H9 (cell line): Measurements from ENCODE around the gene OR56B1. TPM values are rescaled to one million over a fixed set of nuclear protein-coding genes. Genes with fewer than 3 reads are reported as not detected.

Experiments used
- DNase-seq: peaks from one replicate; pipeline ENCODE4 v3.0.0-alpha.2; 2017
- H2AFZ ChIP-seq: one replicate; pipeline ENCODE4 v1.6.1; 2013; ENCODE audit warnings: mild to moderate bottlenecking, low read length, control low read depth, moderate library complexity
- H2AK5ac ChIP-seq: 2 replicates; pipeline ENCODE4 v1.6.1; 2013; ENCODE audit warnings: low read length, control low read depth, mixed read lengths; ENCODE audit not compliant: insufficient read length
- H2BK120ac ChIP-seq: one replicate; pipeline ENCODE4 v1.6.1; 2013; ENCODE audit warnings: low read depth, mild to moderate bottlenecking, low read length, control low read depth, inconsistent platforms; ENCODE audit not compliant: poor library complexity, severe bottlenecking
- H2BK12ac ChIP-seq: 2 replicates; pipeline ENCODE4 v1.6.1; 2013; ENCODE audit warnings: low read length, control low read depth, mixed read lengths, low read depth; ENCODE audit not compliant: insufficient read length
- H2BK15ac ChIP-seq: 2 replicates; pipeline ENCODE4 v1.6.1; 2013; ENCODE audit warnings: low read depth, low read length, control low read depth
- H2BK20ac ChIP-seq: one replicate; pipeline ENCODE4 v1.6.1; 2013; ENCODE audit warnings: low read depth, mild to moderate bottlenecking, low read length, control low read depth, inconsistent platforms; ENCODE audit not compliant: poor library complexity, severe bottlenecking
- H2BK5ac ChIP-seq: 2 replicates; pipeline ENCODE4 v1.6.1; 2013; ENCODE audit warnings: low read length, control low read depth, mixed read lengths; ENCODE audit not compliant: insufficient read length
- H3K14ac ChIP-seq: 2 replicates; pipeline ENCODE4 v1.6.1; 2013; ENCODE audit warnings: low read length, control low read depth; ENCODE audit not compliant: insufficient read depth
- H3K18ac ChIP-seq: 2 replicates; pipeline ENCODE4 v1.6.1; 2013; ENCODE audit warnings: low read depth, mild to moderate bottlenecking, mixed read lengths, low read length, control low read depth; ENCODE audit not compliant: insufficient read length
- H3K23ac ChIP-seq: 2 replicates; pipeline ENCODE4 v1.6.1; 2013; ENCODE audit warnings: low read length, control low read depth, mixed read lengths, low read depth; ENCODE audit not compliant: insufficient read length
- H3K23me2 ChIP-seq: 2 replicates; pipeline ENCODE4 v1.6.1; 2013; ENCODE audit warnings: low read depth, mild to moderate bottlenecking, mixed read lengths, low read length, control low read depth; ENCODE audit not compliant: insufficient read length, poor library complexity, severe bottlenecking
- H3K27ac ChIP-seq: 2 replicates; pipeline ENCODE4 v1.5.1; 2013; ENCODE audit warnings: low read length, control low read depth, mixed read lengths, low read depth; ENCODE audit not compliant: insufficient read length
- H3K27me3 ChIP-seq: 2 replicates; pipeline ENCODE4 v1.6.1; 2013; ENCODE audit warnings: low read length, control low read depth, inconsistent platforms; ENCODE audit not compliant: insufficient read depth
- H3K4ac ChIP-seq: 2 replicates; pipeline ENCODE4 v1.6.1; 2013; ENCODE audit warnings: low read depth, mild to moderate bottlenecking, control low read depth, inconsistent platforms, low read length, moderate library complexity
- H3K4me1 ChIP-seq: 2 replicates; pipeline ENCODE4 v1.6.1; 2013; ENCODE audit warnings: low read length, control low read depth, inconsistent platforms; ENCODE audit not compliant: insufficient read depth
- H3K4me2 ChIP-seq: 2 replicates; pipeline ENCODE4 v1.6.1; 2013; ENCODE audit warnings: low read length, control low read depth, mixed read lengths; ENCODE audit not compliant: insufficient read length, insufficient read depth
- H3K56ac ChIP-seq: 2 replicates; pipeline ENCODE4 v1.6.1; 2013; ENCODE audit warnings: low read depth, mild to moderate bottlenecking, mixed read lengths, low read length, control low read depth; ENCODE audit not compliant: insufficient read length
- H3K79me1 ChIP-seq: 2 replicates; pipeline ENCODE4 v1.6.1; 2013; ENCODE audit warnings: low read depth, mild to moderate bottlenecking, moderate library complexity, low read length, control low read depth, inconsistent platforms; ENCODE audit not compliant: insufficient read depth, poor library complexity, severe bottlenecking
- H3K79me2 ChIP-seq: 2 replicates; pipeline ENCODE4 v1.6.1; 2013; ENCODE audit warnings: low read length, control low read depth, inconsistent platforms; ENCODE audit not compliant: insufficient read depth
- H3K9ac ChIP-seq: 2 replicates; pipeline ENCODE4 v1.6.1; 2013; ENCODE audit warnings: low read length, control low read depth, mixed read lengths; ENCODE audit not compliant: insufficient read length; ENCODE audit errors: extremely low read depth
- H3K9me3 ChIP-seq: one replicate; pipeline ENCODE4 v1.6.1; 2013; ENCODE audit warnings: low read depth, low read length, inconsistent platforms; ENCODE audit not compliant: control insufficient read depth
- H3T11ph ChIP-seq: one replicate; pipeline ENCODE4 v1.6.1; 2013; ENCODE audit warnings: mild to moderate bottlenecking, low read length, control low read depth, inconsistent platforms
- H4K20me1 ChIP-seq: one replicate; pipeline ENCODE4 v1.6.1; 2013; ENCODE audit not compliant: control insufficient read depth, insufficient read length, insufficient read depth
- H4K5ac ChIP-seq: 2 replicates; pipeline ENCODE4 v1.6.1; 2013; ENCODE audit warnings: low read depth, mild to moderate bottlenecking, mixed read lengths, low read length, control low read depth; ENCODE audit not compliant: insufficient read length
- H4K8ac ChIP-seq: replicated peaks from 2 replicates; pipeline ENCODE4 v1.6.1; 2013; ENCODE audit warnings: low read length, control low read depth, mixed read lengths, low read depth; ENCODE audit not compliant: insufficient read length
- H4K91ac ChIP-seq: 2 replicates; pipeline ENCODE4 v1.6.1; 2013; ENCODE audit warnings: low read depth, mild to moderate bottlenecking, moderate library complexity, mixed read lengths, low read length, control low read depth; ENCODE audit not compliant: insufficient read length
- H3K27ac Mint-ChIP-seq, 3 experiments: 2 replicates in 2 of 3; 3 replicates in 1 of 3; pipeline ENCODE4 v1.8.0; 2020 to 2021; ENCODE audit warnings: mixed read lengths in 3 of 3, mild to moderate bottlenecking in 1 of 3, moderate library complexity in 1 of 3
- H3K27me3 Mint-ChIP-seq: 2 replicates; pipeline ENCODE4 v1.8.0; 2021; ENCODE audit warnings: low read depth, mild to moderate bottlenecking, moderate library complexity, mixed read lengths
- H3K36me3 Mint-ChIP-seq, 3 experiments: 2 replicates in 2 of 3; 3 replicates in 1 of 3; pipeline ENCODE4 v1.8.0; 2020 to 2021; ENCODE audit warnings: low read depth in 3 of 3, mixed read lengths in 3 of 3; ENCODE audit not compliant: insufficient read depth in 1 of 3
- H3K4me1 Mint-ChIP-seq, 2 experiments: 2 replicates each; pipeline ENCODE4 v1.8.0; 2020; ENCODE audit warnings: mixed read lengths in 2 of 2
- H3K4me3 Mint-ChIP-seq, 2 experiments: 2 replicates in 1 of 2; 3 replicates in 1 of 2; pipeline ENCODE4 v1.8.0; 2020 to 2021; ENCODE audit warnings: mild to moderate bottlenecking in 2 of 2, mixed read lengths in 2 of 2, moderate library complexity in 1 of 2
- H3K9me3 Mint-ChIP-seq, 2 experiments: 2 replicates in 1 of 2; 3 replicates in 1 of 2; pipeline ENCODE4 v1.8.0; 2020; ENCODE audit warnings: mild to moderate bottlenecking in 2 of 2, mixed read lengths in 2 of 2, moderate library complexity in 1 of 2
- CTCF ChIP-seq: fragments of 200-600 bp; sonication (generic); conservative IDR thresholded peaks from 3 replicates; pipeline ENCODE4 v1.8.0; 2021; ENCODE audit warnings: antibody characterized with exemption, mild to moderate bottlenecking
- WGBS: extraction: QIAGEN DNeasy Blood & Tissue Kit; methylation state at CpG from one replicate; pipeline ENCODE4 v1.1.7; 2013; ENCODE audit warnings: missing lambda C conversion rate, low lambda C conversion rate, mixed read lengths; ENCODE audit not compliant: insufficient read length; ENCODE audit errors: extremely low coverage; 5-methylcytosine and 5-hydroxymethylcytosine counted together
- total RNA-seq: library from RNA; stranded (reverse); gene quantifications from 2 replicates; pipeline ENCODE4 v1.2.1, GENCODE V29; 2021

OR56B1 gene
- total RNA-seq, 1 experiment from 2014 or later = not detected

GRCh38 chr11:5701055-5701577 lies 35.1 kb upstream of the OR56B1 start:
- no peak overlapping the region for H3K14ac ChIP-seq
- H3K27me3 Mint-ChIP-seq = no peaks in the 10 kb centered on the region
- no peak overlapping the region for H3K4me3 Mint-ChIP-seq
- no peaks in the 10 kb centered on the region for H3K23me2 ChIP-seq
- no peak overlapping the region for H4K91ac ChIP-seq
- H2AFZ ChIP-seq = no peak overlapping the region
- H3K36me3 Mint-ChIP-seq = peaks cover 0 to 78% (median 55%) of the 10 kb centered on the region in 3 experiments; a peak in 4 of 7 replicates
- no peaks in the 10 kb centered on the region for H3K79me1 ChIP-seq
- no peaks in the 10 kb centered on the region for H3K4me1 Mint-ChIP-seq
- H3K79me2 ChIP-seq = no peaks in the 10 kb centered on the region
- H3K4me2 ChIP-seq = no peak overlapping the region
- no peaks in the 10 kb centered on the region for H3K9me3 ChIP-seq
- H2BK120ac ChIP-seq = no peak overlapping the region
- no peaks in the 10 kb centered on the region for H3K4me1 ChIP-seq
- 100% methylated on average over 1 of the region's 3 CpGs for WGBS
- no peak overlapping the region for H3K18ac ChIP-seq
- H2BK15ac ChIP-seq = no peak overlapping the region
- no peak overlapping the region for H3K27ac Mint-ChIP-seq
- no peak overlapping the region for H2BK5ac ChIP-seq
- H4K20me1 ChIP-seq = no peaks in the 10 kb centered on the region
- no peak overlapping the region for H4K8ac ChIP-seq
- H3K27me3 ChIP-seq = no peaks in the 10 kb centered on the region
- H3K23ac ChIP-seq = no peak overlapping the region
- H3K9me3 Mint-ChIP-seq = no peaks in the 10 kb centered on the region; a peak in 1 of 5 replicates
- H2BK12ac ChIP-seq = no peak overlapping the region
- H3K9ac ChIP-seq = no peak overlapping the region
- no peak overlapping the region for H2BK20ac ChIP-seq
- H3K27ac ChIP-seq = no peak overlapping the region
- no peak overlapping the region for H2AK5ac ChIP-seq
- no peak overlapping the region for H4K5ac ChIP-seq
- no peak overlapping the region for H3T11ph ChIP-seq
- H3K4ac ChIP-seq = no peak overlapping the region
- no peak overlapping the region for H3K56ac ChIP-seq
- no peak for DNase-seq
- TF ChIP-seq CTCF = no peak
